OCI-M2 (cell line): ENCODE results near the gene RHOBTB1.

ENCODE experiments used
- DNase-seq: peaks from one replicate; lab custom pipeline; 2025; ENCODE audit not compliant: unreplicated experiment; lab: John Stamatoyannopoulos, UW

RHOBTB1 gene

GRCh38 chr10:60942134-60942787 lies 1.7 kb downstream of the RHOBTB1 start:
- no peak for DNase-seq

- no peak for DNase-seq
Measured at GRCh38 chr10:60940446-60940845, 3.5 kb downstream of the RHOBTB1 start.

GRCh38 chr10:60937784-60938654 lies 6.0 kb downstream of the RHOBTB1 start:
- DNase-seq = no peak

- DNase-seq = no peak
Measured at GRCh38 chr10:60937022-60937421, 7.0 kb downstream of the RHOBTB1 start.

- no peak for DNase-seq
Measured at GRCh38 chr10:60934215-60935175, 9.5 kb downstream of the RHOBTB1 start.

- no peak for DNase-seq
Measured at GRCh38 chr10:60932756-60933155, 11.2 kb downstream of the RHOBTB1 start.

- no peak for DNase-seq
Measured at GRCh38 chr10:60930237-60930636, 13.7 kb downstream of the RHOBTB1 start.

- no peak for DNase-seq
Measured at GRCh38 chr10:60921633-60922032, 22.4 kb downstream of the RHOBTB1 start.

- no peak for DNase-seq
Measured at GRCh38 chr10:60920479-60920878, 23.5 kb downstream of the RHOBTB1 start.

GRCh38 chr10:60919551-60919950 lies 24.4 kb downstream of the RHOBTB1 start:
- no peak for DNase-seq

- no peak for DNase-seq
Measured at GRCh38 chr10:60917331-60918280, 26.4 kb downstream of the RHOBTB1 start.

GRCh38 chr10:60916025-60916424 lies 28.0 kb downstream of the RHOBTB1 start:
- DNase-seq = no peak

- no peak for DNase-seq
Measured at GRCh38 chr10:60914690-60915141, 29.3 kb downstream of the RHOBTB1 start.

- DNase-seq = no peak
Measured at GRCh38 chr10:60913657-60914056, 30.3 kb downstream of the RHOBTB1 start.

GRCh38 chr10:60913071-60913470 lies 30.9 kb downstream of the RHOBTB1 start:
- no peak for DNase-seq

GRCh38 chr10:60911715-60912114 lies 32.3 kb downstream of the RHOBTB1 start:
- DNase-seq = no peak

- no peak for DNase-seq
Measured at GRCh38 chr10:60911216-60911615, 32.8 kb downstream of the RHOBTB1 start.

GRCh38 chr10:60910543-60910942 lies 33.4 kb downstream of the RHOBTB1 start:
- DNase-seq = no peak

- DNase-seq = no peak
Measured at GRCh38 chr10:60908896-60909295, 35.1 kb downstream of the RHOBTB1 start.

- DNase-seq = no peak
Measured at GRCh38 chr10:60908031-60908430, 36.0 kb downstream of the RHOBTB1 start.
